Measurements from ENCODE around the gene KAZALD1.

- TF ChIP-seq POLR2A (IDR thresholded peaks at IDR 0.05) (no peak), CTCF (IDR thresholded peaks at IDR 0.05) (no peak)
These were observed 25.1 kb upstream of the KAZALD1 start for GRCh38 chr10:101036726-101037125.
